ENCODE results near the gene ALG5.

The ALG5 gene, protein sequence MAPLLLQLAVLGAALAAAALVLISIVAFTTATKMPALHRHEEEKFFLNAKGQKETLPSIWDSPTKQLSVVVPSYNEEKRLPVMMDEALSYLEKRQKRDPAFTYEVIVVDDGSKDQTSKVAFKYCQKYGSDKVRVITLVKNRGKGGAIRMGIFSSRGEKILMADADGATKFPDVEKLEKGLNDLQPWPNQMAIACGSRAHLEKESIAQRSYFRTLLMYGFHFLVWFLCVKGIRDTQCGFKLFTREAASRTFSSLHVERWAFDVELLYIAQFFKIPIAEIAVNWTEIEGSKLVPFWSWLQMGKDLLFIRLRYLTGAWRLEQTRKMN

DNA sequence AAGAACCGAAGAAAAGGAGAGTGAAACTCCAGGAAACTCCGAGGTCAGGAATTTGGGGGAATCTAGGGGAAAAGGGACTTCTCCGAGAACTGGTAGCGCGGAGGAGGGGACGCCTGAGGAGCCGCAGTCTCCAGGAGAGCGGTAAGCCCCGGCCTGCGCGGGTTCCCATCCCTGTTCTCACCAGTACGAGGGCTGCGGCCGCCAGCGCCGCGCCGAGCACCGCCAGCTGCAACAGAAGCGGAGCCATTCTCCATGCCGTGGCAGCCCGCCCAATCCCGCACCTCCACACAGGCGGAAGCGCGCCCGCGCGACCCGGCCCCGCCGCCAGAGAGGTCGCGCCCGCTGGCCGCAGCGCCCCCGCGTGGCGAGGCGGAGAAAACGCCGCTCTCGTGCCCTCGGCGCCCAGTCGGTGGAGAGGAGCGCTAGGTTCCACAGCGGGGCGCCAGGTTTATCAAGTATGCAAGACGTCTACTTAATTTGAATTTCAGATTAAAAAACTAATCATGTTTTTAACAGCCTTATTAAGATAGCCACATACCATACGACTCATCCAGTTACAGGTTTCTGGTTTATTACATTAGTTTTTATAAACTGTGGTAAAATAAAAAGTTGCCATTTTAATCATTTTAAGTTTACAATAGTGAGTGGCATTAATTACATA lies at the start of gene ALG5:
Gene ALG5, minus strand, starts transcription at position 287 of the 661 bp plus-strand sequence. Its CDS starts 40 bp downstream, at position 247.
- peak; percentile 49 for DNase-seq (ENCODE audit: low read depth, low spot score)

DNA sequence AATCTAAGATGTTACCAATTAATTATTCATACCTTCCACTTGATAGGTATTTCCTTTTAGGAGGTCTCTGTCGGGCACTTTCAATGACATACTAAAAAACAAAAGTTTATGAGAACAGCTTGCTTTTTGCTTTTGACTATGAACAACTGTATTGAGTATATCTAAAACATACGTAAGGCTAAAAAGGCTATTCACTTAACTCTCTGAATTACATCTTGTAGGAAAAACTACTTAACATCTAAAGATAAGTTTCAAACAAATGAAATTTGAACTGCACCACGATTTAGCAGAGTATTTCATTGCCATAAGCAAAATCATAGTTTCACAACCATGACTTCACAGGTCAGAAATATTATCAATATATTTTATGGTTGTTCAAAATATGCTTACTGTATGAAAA lies 48.7 kb upstream of the ALG5 start:
- no peak for DNase-seq (ENCODE audit: low read depth, low spot score)

DNA sequence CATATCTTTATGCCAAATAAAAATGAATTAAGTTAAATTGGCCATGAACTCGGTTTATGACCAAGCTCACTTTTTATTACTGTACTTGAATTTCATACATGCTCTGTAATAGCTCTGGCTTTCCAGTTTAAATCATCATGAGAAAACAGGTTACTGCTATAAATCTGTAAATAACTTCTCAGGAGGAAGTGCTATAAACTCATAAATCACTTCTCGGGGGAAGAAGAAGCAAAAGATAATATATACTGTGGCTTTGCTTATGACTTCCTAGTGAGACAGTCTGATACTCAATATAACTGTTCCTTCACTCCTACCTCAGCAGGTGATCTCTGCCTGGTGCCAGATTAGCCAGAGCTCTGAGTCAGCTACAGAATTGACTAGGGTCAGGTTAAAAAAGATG lies 47.9 kb upstream of the ALG5 start:
- DNase-seq (ENCODE audit: low read depth, low spot score), result no peak

DNA sequence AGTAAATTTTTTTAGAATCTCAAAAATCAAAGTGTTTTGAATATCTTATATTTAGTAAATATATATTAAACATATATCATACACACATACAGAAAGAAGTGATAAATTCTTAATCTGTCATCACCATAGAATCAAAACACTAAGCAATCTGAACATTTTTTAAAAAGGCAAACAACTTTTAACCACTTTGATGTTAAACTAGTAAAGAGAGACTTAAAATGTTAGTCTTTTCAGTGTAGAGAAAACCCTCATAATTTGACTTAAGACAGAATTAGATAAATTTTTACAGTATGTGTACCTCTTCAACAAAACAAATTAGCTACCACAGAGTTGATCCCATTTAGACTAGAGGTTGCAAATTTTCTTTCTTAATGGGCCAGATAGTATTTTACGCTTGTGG lies 46.9 kb upstream of the ALG5 start:
- no peak for DNase-seq (ENCODE audit: low read depth, low spot score)

DNA sequence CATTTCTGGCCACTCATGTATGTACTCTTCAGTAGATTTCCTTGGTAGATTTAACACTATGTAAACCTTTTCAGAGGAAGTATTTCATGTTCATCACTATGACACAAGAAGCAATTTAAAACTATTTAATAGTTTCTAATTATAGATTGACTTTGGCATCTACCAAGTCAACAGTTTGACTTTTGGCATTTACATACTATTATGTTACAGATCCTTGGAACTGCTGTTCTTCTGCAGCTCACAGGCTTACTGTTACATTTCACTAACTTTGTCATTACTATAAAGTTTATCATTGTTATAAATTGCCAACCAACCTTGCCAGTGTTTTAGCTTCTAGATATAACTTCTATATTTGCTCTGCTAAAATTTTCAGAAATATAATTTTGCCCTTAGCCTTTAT lies 41.6 kb upstream of the ALG5 start:
- no peak for DNase-seq (ENCODE audit: low read depth, low spot score)

DNA sequence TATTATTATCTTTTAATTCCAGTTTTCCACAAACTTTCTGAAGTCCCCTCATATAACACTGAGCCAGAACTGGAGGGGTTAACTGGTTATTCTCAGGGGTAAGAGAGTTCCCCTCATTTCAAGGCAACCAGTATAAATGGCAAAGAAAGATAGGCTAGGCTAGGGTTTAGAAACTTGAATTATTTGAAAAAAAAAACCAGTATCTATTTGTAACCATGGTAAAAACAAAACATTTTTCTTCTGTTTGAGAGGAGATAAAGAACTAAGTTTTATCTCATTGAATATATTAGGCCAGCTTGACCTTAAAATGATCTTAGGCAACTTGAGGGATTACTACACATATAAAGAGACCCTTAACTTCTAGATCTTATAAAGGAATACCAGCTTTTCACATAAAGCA lies 40.8 kb upstream of the ALG5 start:
- no peak for DNase-seq (ENCODE audit: low read depth, low spot score)

DNA sequence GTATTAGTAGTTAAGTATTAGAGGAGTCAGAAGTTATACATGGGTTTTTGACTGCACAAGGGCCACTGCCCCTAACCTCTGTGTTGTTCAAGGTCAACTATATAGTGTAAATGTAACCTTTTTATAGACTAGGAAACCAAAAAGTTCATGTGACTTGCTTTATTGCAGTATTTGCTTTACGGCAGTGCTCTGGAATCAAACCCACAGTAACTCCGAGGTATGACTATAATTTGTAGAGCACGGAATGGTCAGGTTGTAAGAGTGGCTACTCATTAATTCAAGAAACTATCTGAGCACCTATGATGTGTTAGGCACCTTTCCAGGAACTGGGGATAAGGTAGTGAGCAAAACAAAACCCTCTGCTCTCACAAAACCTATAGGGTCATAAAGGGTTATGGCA lies 38.1 kb upstream of the ALG5 start:
- no peak for DNase-seq (ENCODE audit: low read depth, low spot score)

DNA sequence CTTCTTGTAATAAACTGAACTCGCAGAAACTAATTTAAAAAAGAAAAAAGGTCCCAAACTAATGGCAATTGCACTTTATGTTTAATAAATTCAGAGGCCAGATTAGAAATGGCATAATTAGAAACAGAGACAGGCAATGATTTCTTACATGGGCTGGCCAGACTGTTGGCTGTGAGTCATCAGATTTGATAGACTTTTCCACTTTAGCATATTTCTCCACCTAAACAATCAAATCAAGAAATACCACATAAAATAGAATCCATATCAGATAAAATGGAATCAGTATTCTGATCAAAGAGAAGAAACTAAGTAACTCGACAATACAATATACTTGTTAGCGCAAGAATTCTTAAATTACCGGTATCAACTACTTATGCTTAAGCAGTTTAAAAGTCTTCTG lies 30.5 kb upstream of the ALG5 start:
- no peak for DNase-seq (ENCODE audit: low read depth, low spot score)

DNA sequence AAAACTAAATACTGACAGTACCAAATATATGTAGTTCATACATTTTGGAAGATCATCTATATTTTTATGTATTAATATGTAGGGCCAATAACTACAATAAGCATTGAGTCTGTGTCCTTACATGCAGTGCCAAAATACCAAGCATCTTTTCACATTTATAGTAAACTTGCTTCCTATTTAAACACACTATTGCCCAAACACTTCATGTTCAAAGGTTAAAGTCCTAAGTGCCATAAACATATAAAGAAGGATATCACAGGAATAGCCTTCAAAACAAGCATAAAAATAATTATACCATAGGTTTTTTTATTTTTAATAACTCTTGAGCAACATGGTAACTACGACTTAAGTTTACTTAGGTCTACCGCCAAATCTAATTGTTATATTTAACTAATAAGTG lies 28.5 kb upstream of the ALG5 start:
- no peak for DNase-seq (ENCODE audit: low read depth, low spot score)

DNA sequence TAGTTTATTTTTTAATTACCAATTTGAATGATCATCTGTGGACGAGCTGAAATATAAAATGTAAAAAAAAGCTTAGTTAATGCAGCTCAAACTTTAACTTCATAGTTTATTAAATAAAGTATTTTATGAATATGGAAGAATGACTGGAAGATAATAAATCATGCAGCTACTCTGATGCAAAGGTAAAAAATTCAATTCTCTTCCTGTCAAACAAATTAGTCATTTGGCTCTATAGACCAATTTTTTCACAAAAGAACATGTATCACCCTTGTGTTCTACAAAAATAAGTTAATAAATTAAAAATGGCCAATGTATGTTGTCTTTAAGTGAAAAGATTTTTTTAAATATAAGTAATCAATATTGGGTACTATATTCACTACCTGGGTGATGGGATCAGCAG lies 27.6 kb upstream of the ALG5 start:
- DNase-seq (ENCODE audit: low read depth, low spot score), result no peak

DNA sequence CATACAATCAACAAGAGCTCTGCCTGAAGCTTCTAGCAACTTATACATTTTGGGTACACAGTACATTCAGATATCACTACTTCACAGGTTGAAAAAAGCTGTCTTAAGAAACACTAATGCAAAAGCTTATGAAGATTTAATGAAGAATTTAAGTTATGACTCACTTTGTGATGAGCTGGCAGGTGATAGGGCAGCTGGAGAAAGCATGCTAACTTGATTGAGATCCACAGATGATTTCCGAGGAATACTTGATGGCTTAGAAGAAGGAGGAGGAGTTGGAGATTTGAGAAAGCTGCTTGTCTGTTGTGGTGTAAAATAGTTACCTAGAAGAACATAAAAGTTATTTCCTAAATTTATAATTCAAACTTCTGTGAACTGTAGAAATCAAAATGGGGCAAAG lies 24.7 kb upstream of the ALG5 start:
- no peak for DNase-seq (ENCODE audit: low read depth, low spot score)

DNA sequence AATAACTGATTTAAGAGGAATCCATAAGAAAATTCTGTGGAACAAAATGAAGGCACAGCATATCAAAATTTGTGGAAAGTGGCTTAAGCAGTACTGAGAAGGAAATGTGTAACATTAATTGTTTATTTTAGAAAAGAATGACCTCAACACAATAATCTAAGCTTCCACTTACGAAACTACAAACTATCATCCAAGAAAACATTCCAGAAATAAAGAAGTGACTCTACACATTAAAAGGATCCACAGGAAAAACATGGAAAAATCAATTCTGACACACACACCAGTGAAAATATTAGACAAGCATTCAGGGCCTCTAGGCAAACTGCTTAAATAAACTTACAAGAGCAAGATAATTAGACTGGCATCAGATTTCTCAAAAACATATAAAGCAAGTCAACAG lies 15.5 kb upstream of the ALG5 start:
- no peak for DNase-seq (ENCODE audit: low read depth, low spot score)

DNA sequence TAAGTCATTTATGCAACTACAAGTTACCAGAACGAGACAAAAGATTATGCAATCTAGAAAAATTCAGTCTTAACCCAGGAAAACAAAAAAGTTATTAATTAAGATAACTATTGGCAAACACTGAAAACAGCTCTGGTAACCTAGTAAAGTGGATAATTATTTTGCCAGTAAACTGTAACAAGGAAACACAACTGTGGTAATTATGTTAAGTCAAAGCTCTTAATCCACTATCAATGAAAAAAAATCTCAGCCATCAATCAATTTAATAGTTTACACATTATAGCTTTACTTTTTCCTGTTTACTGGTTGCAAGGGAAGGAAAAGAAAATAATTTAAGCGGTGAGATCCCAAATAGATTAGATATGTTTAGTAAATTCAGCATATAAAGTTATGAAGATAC lies 12.6 kb upstream of the ALG5 start:
- no peak for DNase-seq (ENCODE audit: low read depth, low spot score)

DNA sequence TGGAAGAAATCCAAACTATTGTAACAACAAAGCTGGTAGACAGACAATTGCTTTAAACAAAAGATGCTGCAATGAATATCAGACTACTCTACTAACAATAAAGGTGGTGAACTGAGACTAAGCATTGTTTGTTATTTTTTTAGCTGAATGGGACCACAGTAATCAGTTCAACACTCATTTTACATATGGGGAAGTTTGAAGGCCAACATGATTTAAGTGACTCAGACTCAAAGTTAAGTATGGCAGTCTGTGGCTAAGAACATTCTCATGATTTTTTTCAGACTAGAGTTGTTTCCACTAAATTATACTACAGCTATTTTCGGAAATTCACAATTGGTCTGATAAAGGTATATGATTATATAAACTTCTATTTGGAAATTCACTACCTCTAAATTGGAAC lies 11.9 kb upstream of the ALG5 start:
- no peak for DNase-seq (ENCODE audit: low read depth, low spot score)

DNA sequence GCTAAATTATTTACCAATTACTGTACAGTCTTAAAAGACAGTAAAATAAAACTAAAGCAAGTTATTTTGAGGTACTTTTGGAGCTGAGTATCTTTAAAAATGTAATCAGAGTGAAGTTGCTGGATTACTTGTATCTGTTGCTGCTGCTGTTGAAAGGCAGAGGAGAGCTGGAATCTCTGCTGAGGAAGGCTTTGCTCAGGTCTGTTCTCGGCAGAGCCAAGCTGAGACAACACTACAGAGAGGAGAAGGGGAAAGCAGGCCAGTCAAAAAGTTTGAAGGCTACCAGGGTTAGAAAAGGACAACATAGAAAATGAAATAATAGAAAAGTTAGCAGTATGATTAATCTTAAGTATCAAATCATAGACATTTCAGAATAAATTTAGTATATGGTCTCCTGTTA lies 11.3 kb upstream of the ALG5 start:
- DNase-seq (ENCODE audit: low read depth, low spot score), result no peak

DNA sequence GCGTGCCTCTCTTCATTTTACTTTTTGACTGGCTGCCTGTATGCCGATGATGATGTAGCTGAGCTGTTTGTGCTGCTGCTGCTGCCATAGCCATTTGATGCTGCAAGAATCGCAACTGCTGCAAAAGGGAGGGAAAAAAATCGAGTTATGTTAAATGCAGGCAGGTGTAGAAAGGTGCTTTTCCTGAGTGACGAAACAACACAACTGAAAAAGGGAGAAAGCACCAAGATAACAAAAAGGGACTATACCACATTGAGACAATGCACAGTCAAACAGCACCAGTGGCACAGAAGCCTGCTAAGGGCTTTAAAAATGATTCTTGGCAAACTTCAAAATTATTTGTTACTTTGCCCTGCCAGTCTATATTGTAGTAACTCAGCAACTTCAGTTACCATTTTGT lies 10.6 kb upstream of the ALG5 start:
- DNase-seq (ENCODE audit: low read depth, low spot score), result no peak

DNA sequence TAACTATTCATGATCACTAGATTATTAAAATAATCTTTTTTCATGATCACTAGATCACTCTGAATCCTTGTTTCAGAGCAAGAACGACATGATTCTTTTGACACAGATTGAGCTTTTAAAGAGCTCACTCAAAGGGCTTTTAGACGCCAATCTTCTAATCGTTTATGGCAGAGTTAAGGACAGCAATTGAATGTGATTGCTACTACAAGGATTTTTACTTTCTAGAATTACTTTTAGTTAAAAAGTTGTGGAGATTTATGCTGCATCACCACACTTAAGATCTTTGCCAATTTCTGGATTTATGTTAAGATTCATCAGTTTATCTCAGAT lies 2.7 kb upstream of the ALG5 start:
- DNase-seq (ENCODE audit: low read depth, low spot score), result no peak

DNA sequence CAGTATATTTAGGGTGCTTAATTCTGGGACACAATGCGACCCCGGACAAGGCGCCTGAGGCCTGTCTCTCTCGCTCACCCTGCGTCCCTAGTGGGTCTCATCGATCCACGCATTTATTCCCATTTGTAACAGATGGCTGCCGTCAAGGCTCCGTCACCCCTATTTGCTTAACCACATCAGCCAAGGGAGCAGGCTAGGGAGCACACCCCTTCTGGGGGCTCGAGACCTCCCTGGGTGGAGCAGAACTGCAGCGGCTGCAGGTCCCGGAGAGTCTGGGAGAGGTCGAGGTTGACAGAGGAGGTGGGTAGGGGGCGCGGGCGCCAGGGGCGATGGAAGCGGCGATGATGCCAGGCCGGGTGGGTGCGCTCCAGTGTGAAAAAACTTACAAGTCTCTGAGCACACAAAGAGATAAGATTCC lies 507 bp downstream of the ALG5 start:
- no peak for DNase-seq (ENCODE audit: low read depth, low spot score)

DNA sequence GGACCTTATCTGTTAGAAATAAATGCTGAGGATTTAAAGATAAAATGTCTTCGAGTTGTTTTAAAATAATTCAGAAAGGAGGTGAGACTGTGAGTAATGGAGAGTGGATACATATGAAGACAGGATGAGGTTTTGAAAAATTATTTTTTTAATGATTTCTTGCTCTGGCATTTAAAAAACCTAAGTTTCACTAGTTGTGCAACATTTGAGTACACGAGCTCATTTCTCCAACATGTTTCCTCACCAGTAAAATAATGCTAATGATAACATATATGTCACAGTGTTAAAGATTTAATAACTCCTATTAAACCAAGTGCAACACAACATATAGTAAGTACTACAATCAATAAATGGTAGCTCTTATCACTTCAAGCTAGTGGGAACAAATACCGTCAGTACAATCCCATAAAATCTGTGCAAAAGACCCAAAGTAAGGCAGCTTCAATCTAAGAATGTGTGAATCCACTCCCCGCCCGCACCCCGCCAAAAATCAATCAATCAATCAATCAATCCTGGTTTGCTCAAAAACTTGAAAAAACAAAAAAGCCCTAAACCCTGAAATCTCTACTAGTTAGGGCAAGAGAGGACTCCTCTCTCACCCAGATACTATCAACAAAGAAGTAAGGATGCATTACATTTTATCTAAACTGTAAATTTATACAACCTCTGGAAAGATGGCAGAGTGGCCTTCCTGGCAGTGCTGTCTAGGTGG lies 1.3 kb downstream of the ALG5 start:
- DNase-seq (ENCODE audit: low read depth, low spot score), result no peak

DNA sequence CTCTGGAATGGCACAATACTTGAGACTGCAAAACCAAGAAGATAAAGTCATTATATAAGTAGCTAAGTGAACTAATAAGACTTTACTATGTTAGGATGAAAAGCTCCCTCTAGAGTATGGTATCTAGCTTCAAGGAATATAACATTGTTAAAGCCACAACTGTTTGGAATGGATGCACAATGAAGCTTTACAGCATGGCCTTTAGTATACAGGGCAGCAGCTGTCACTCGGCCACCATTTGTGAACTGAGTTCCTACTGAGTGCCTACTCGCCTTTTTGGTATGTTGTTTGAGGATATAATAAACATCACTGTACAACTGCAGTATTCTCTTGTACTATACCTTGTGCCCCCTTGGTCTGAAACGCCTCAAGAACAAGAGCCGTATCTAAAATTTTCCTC lies 6.8 kb downstream of the ALG5 start:
- no peak for DNase-seq (ENCODE audit: low read depth, low spot score)

DNA sequence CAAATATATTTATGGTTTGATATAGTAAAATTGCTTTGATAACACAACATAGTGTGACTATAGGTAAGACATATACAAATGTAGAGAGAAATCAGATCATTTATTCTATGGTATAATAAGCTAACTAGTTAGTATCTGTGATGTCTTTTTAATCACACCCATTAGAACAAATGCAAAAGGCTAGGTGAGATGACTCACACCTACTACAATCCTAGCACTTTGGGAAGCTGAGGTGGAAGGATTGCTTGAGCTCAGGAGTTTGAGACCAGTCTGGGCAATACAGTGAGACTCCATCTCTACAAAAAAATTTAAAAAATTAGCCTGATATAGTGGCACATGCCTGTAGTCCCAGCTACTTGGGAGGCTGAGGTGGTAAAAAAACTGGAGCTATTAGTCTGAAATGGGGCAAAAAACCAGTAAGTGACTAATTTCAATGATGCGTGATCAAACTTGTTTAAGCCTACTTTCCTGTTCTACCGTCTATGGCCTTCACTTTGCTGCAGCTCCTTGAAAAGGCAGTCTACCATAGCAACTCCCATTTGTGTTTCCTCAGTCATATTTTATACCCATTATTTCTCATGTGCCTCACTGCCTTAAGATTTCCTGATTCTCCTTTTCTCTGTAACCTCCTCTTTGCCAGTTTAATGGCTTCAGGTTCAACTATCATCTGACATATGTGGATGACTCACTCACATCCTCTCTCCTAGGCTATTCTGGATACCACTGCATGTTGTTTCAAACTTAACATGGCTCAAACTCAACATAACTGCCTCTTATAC lies 12.5 kb downstream of the ALG5 start:
- DNase-seq (ENCODE audit: low read depth, low spot score), result no peak

DNA sequence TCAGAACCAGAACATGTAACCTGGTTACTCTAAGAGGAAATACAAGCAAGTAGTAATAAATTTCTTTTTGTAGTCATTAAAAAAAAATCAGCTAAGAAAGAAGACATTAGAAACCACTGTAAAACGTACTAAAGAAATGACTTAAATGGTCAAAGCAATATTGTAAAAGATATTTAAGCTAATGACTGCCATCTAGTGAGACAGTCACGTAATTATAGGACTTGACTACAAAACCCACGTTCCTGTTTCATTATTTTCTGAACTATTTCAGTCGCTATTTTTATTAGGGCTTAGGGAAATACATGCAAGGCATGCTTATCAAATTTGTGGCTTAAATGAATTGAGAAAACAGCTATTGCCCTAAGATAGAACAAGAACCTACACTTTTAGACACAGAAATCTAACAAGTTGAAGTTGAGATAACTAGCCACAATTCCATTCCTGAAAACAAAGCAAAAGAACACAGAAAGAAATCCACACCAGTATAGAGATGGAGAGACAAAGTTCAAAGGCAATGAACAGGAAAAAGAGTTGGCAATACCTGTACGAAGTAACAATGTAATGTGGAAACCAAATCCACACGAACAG lies 17.9 kb downstream of the ALG5 start:
- DNase-seq (ENCODE audit: low read depth, low spot score), result no peak

Measured in brain pericyte (primary cell).